Right ventricle myocardium superior (tissue), 1 donor: ENCODE measurements around the gene RIT2. TPM values are rescaled to one million over a fixed set of nuclear protein-coding genes. Genes with fewer than 3 reads are reported as not detected.
"Not testable (repeated sequence)": the region's sequence is repeated elsewhere in the genome, so short reads cannot be mapped to it uniquely, and the experiment has no call there.

Experiments used
- ATAC-seq: fragments of 200-7000 bp; cut with Tn5 transposase; one replicate; pipeline ENCODE4 v1.9.1; 2020; ENCODE audit warnings: mild to moderate bottlenecking; ENCODE audit not compliant: poor library complexity
- DNase-seq: peaks from one replicate; pipeline ENCODE4 v3.0.0-alpha.2; 2020
- intact Hi-C: fragments of 100-400 bp; cut with DNase I; formaldehyde crosslinking; loops from one replicate; pipeline ENCODE4 v1.11.2; 2022
- total RNA-seq: library from RNA; stranded (reverse); fragmentation: NEBNext Ultra II Directional; extraction: Animal tissue kit (Norgen Biotek cat#: 25700); gene quantifications from one replicate; pipeline ENCODE4 v1.2.1, GENCODE V29; 2021
- donor health status: DM: no; HTN: yes; CAD: no; lungs with severe emphysema.

RIT2 gene
- total RNA-seq, 1 donor from 2014 or later: not detected

DNA sequence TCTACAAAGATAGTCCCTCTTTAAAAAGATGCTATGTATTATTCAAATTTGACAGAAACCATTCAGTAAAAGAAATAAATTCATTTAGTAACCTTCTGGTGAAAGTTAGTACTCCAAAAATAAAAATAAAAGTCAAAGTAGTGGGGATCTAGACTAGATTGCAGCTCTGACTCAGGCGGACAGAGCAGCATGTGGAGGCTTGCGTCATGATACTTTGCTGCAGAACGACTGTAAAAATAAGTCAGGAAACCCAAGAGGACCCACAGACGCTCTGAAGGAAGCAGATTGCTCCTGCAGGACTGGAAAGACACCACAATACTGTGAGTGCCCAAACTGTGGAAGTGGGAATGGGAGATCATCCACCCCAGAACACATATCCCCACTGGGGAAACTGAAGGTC lies 301.9 kb downstream of the RIT2 start:
- ATAC-seq (no peak), DNase-seq (no peak)
- intact Hi-C loops: no loop called here

GRCh38 chr18:42807887-42808286 lies 307.6 kb downstream of the RIT2 start:
- DNase-seq (no peak), ATAC-seq (no peak)
- intact Hi-C loops: no loop called here

GRCh38 chr18:42801706-42802105 lies 313.8 kb downstream of the RIT2 start:
- ATAC-seq: no peak
- intact Hi-C loops: no loop called here
- DNase-seq: no peak

DNA sequence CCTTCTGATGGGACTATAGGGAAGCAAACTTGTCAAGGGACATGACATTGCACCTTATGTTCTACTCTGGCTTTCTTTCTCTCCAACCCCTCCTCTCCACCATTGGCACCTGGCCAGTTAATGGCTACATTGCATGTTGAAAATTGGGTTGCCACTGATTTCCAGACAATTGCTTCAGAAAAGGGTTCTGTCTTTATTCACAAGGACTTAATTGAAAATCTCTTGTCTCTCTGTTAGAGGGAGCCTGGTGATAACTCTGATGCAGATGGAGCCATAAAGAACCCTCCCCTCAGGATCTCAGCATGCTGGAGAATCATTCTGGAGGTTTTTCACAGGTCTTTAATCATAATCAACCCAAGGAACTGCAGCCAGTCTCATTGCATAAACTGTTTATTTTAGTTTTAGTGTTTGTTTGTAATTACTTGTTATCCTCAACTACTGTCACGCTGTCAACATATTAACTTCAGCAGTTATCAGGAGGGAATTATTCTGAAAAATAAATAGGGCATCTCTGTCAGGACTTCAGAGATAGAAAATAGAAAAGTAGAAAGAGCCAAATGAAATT lies 316.8 kb downstream of the RIT2 start:
- DNase-seq (no peak), ATAC-seq (no peak)
- intact Hi-C loops: no loop called here

GRCh38 chr18:42795213-42795789 lies 320.2 kb downstream of the RIT2 start:
- peak; percentile 32 for DNase-seq
- intact Hi-C loops, ATAC-seq: not testable (repeated sequence)

DNA sequence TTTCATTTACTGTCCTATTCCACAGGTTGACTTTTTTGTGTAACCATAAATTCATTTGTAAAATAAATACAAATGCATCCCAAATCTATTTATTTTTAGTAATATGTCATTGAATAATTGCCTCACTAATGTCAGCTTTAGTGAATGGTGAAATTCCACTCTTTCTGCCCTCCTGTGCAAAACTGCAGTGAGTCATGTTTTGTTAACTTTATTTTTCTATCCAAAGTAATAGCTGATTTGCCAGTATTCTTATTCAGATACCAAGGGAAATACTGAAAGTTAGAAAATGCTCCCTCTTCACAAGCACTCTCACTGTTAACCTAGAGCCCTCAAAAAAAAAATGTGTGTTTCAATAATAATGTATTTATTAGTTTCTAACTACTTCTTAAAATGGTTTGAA lies 322.8 kb downstream of the RIT2 start:
- ATAC-seq (no peak), DNase-seq (no peak)
- intact Hi-C loops: no loop called here

DNA sequence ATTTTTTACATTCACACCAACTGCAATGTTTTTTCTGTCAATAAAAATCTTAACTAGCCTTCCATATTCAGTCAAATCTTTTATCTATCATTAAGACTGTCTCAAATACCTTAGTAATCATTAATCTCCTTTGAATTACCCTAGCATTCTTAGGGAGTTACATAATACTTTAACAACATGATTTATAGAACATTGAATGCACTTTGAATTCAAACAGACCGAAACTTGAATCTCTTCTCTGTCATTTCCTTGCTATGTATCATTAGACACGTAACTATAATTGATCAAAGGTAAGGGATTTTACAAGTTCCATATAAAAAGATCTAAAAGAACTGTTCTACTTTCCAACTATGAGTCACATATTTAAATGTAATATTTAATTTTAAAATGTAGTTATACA lies 330.9 kb downstream of the RIT2 start:
- no peak for ATAC-seq
- intact Hi-C loops: no loop called here
- no peak for DNase-seq

DNA sequence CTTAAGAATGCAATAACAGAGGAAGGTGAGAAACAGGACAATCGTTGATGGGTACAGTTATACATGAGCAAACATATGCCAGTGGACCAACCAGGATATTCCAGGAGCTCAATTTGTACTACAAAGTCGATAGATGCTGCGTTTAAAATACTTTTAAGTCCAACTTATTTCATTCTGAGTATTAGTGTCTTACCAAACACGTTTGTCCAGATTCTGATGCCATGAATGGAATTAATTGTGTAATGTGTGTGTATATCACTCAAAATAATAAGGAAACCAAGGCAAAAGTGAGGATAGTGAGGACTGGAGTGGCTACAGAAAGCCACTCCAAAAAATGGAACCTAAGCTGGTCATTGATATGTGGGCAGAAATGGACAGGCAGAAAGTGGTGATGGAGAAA lies 332.6 kb downstream of the RIT2 start:
- intact Hi-C loops: no loop called here
- ATAC-seq (no peak), DNase-seq (no peak)

- DNase-seq (no peak), ATAC-seq (no peak)
- intact Hi-C loops: no loop called here
Measured at GRCh38 chr18:42781298-42781815, 334.1 kb downstream of the RIT2 start.

- intact Hi-C loops: no loop called here
- ATAC-seq (no peak), DNase-seq (no peak)
Measured at GRCh38 chr18:42780171-42780570, 335.3 kb downstream of the RIT2 start.

DNA sequence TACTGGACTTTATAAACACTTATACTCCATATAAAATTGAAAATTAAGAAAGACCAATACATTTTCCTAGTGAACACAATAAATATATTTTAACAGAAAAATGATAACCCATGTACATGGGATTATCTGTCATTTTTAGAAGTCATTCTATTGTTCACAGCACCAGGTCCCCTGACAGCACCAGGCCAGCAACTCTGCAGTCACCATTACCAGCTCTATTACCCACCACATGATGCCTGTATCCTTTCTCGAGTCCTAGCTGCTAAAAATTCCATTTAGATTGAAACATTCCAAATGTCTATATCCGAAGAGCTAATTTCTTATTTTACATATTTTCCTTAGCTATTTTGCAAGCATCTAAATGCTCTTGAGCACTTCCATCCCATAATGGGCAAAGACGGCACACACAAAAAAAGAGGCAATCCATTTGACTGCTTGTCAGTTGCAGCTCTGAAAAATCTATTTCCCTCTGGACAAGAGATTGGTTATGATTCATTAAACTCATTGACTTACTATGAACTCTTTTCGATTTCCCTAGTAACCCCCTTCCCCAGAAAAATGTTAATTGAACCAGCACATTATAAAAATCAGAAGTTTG lies 336.9 kb downstream of the RIT2 start:
- no peak for DNase-seq
- intact Hi-C loops: no loop called here
- no peak for ATAC-seq

DNA sequence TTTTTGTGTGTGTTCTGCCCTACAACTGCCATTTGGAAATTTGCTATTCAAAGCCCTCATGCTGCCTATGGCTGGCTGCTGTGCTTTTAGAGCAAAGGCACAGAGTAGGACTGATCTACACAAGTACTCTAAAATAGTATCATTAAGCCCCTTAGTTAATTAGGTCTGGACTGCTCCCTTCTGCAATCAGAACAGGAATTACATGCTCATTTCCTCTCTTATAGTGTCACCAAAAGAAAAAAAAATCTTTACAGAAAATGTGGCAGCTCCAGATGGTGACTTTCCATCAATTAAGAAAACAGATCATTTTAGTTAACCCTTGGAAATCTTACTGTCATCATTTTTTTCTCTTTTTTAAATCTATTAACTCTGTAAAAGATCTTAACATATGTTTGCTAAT lies 337.5 kb downstream of the RIT2 start:
- DNase-seq (no peak), ATAC-seq (no peak)
- intact Hi-C loops: no loop called here

GRCh38 chr18:42773870-42774269 lies 341.6 kb downstream of the RIT2 start:
- DNase-seq (no peak), ATAC-seq (no peak)

GRCh38 chr18:42771936-42772335 lies 343.5 kb downstream of the RIT2 start:
- no peak for ATAC-seq
- intact Hi-C loops: no loop called here

More at GRCh38 chr18:42773870-42774269, 341.6 kb downstream of the RIT2 start:
- intact Hi-C loops: no loop called here

DNA sequence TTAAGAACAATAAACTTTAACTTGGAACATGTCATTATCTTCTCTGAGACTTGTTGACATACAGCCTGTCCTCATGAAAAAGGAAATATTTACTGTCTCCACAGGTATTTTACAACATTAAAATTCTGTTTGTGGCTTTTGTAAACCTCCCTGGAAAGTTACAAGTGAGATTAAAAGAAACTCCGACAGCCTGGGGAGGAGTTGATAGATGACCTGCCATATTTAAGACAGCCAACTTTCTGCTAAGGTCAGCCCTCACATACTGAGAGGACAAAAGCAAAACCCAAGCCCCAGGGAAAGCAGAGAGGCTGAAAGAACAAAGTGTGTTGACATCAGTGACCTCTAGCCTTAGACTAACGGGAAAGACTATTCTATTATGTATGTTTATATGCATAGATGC lies 350.2 kb downstream of the RIT2 start:
- ATAC-seq (no peak), DNase-seq (no peak)
- intact Hi-C loops: no loop called here

More at GRCh38 chr18:42771936-42772335, 343.5 kb downstream of the RIT2 start:
- DNase-seq: no peak

GRCh38 chr18:42760290-42760689 lies 355.2 kb downstream of the RIT2 start:
- ATAC-seq (no peak), DNase-seq (no peak)
- intact Hi-C loops: no loop called here

GRCh38 chr18:42758852-42759251 lies 356.6 kb downstream of the RIT2 start:
- DNase-seq: no peak
- intact Hi-C loops: no loop called here
- ATAC-seq: no peak

- no peak for ATAC-seq
- DNase-seq: no peak
- intact Hi-C loops: no loop called here
Measured at GRCh38 chr18:42756214-42756613, 359.3 kb downstream of the RIT2 start.

- intact Hi-C loops: no loop called here
Measured at GRCh38 chr18:42752916-42753315, 362.6 kb downstream of the RIT2 start.

GRCh38 chr18:42746794-42747193 lies 368.7 kb downstream of the RIT2 start:
- intact Hi-C loops: no loop called here
- no peak for ATAC-seq
- DNase-seq: no peak

More at GRCh38 chr18:42752916-42753315, 362.6 kb downstream of the RIT2 start:
- ATAC-seq: no peak
- DNase-seq: no peak
